NCI-H2196 (cell line): Measurements from ENCODE around the gene TMTC2.
"Not testable (repeated sequence)": the region's sequence is repeated elsewhere in the genome, so short reads cannot be mapped to it uniquely, and the experiment has no call there.

ENCODE experiments used
- DNase-seq: peaks from one replicate; lab custom pipeline; 2025; ENCODE audit not compliant: unreplicated experiment; lab: John Stamatoyannopoulos, UW

TMTC2 gene

GRCh38 chr12:82838827-82839226, 152.1 kb downstream of the TMTC2 start:
- DNase-seq = no peak

- no peak for DNase-seq
These were observed 153.1 kb downstream of the TMTC2 start for GRCh38 chr12:82839796-82840195.

- no peak for DNase-seq
These were observed 154.8 kb downstream of the TMTC2 start for GRCh38 chr12:82841487-82841904.

DNA sequence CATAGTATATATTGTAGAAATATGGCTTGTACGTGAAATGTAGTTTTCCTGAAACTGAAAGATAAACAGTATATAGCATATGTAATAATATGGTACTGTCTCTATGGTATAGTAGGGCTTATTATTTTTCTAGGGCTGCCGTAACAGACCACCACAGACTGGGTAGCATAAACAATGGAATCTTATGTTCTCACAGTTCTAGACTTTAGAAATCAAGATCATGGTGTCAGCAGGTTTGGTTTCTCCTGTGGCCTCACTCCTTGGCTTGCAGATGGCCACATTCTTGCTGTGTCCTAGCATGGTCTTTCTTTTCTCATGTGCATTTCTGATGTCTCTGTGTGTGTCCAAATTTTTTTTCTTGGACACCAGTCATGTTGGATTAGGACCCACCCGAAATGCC, 155.8 kb downstream of the TMTC2 start:
- no peak for DNase-seq

DNA sequence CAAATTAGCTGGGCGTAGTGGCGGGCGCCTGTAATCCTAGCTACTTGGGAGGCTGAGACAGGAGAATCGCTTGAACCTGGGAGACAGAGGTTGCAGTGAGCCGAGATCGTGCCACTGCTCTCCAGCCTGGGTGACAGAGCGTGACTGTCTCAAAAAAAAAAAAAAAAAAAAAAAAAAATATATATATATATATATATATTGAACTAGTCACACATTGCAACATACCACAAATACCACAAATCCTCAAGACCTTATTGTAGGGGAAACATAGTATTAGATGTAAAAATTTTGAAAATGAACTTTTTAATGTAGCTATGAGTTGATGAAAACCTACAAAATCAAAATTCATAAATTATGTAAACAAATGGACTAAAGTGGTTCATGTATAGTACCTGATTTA, 158.4 kb downstream of the TMTC2 start:
- not testable (repeated sequence) for DNase-seq

- no peak for DNase-seq
These were observed 162.1 kb downstream of the TMTC2 start for GRCh38 chr12:82848845-82849244.

- DNase-seq = no peak
These were observed 165.8 kb downstream of the TMTC2 start for GRCh38 chr12:82852529-82852928.

DNA sequence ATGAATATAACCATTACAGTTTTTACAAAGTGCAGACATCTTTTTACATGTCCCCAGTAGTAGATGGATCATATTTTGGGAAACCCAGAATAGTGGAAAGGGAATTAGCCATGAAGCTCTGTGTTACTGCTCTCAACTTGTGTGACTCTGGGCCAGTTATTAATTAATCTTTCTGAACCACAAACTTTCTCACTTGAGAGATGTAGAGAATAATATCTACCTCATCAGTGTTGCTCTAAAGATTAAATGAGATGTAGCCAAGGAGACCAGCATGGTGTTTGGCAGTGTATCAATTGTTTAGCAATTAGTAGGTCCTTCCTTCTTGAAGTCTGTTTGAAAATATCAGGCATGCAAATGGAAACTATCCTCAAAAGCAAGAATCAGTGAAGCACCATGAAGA, 169.2 kb downstream of the TMTC2 start:
- DNase-seq = no peak

- no peak for DNase-seq
These were observed 170.6 kb downstream of the TMTC2 start for GRCh38 chr12:82857276-82857675.

GRCh38 chr12:82857911-82858533, 171.3 kb downstream of the TMTC2 start:
- DNase-seq = no peak

DNA sequence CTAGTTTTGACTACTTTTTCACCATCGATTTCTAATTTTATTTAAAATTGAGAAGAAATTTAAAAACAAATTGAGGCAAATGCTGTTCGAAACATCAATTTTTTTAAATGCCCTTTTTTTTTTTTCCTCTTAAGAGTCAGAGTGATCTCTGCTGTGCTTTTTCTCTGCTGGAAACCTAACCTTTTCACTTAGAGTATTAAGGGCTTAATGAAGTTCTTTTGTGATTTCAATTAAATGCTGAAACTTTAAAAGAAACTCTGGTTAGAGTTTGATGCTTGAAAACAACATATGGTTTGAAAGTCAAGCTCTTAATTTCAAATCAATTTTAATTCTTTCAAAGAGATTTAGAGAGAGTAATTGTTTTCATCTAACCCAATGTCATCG, 171.8 kb downstream of the TMTC2 start:
- no peak for DNase-seq

GRCh38 chr12:82862069-82862841, 175.5 kb downstream of the TMTC2 start:
- DNase-seq = no peak

DNA sequence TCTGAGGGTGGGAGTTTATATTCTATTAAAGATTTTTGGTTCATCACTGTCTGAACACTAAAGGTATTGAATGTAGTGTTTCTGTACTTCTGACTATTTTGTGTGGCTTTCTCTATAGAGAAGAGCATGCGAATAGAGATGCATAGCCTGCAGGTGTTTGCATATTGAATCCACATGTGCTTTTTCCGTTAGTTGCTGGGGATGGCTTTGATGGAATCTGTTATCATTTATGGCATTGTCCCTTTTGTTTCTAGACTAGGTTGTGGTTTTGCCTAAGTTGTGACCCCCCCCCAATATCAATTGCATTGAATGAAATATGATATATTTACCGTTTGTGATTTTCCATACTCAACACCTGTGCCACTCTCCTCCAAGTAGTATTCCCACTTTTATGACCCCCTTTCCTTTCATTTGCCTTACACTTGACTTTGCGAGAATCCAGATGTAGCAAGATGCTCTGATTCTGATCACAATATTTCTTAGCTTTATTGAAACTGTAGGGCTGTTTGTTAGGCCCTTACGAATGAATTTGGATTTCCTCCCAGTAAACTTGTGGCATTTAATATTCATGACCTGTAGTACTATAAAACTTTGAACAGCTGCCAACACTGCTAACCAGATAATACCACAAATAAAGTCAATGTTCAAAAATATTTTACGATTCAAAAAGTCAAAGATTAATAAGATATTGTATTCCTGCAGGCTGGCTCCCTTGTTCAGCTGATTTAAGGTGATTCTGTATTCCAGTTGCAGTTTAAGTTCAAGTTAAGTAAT, 176.4 kb downstream of the TMTC2 start:
- DNase-seq = no peak

DNA sequence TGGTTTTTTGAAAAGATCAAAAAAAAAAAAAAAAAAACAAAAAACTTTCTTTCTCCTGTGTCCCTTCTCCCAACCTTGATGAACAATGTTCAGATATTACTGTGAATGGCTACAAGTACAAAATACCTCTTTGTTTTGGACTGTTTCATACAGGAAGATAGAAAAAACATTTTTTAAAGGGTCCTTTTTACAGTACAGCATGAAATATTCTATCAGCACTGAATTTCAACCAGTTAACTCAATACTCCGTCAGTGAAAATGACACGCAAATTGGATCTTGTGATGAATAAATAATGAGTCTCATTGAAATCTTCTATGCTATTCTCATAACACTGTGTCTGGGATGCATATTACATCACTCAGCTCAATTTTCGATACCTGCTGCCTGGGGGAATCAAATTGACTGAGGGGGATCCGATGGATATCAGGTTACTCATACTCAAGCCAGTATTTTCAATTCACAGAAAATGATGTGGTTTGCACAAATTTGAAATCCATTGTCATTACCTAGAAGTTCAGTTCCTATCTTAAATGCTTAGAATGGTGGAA, 179.6 kb downstream of the TMTC2 start:
- no peak for DNase-seq

DNA sequence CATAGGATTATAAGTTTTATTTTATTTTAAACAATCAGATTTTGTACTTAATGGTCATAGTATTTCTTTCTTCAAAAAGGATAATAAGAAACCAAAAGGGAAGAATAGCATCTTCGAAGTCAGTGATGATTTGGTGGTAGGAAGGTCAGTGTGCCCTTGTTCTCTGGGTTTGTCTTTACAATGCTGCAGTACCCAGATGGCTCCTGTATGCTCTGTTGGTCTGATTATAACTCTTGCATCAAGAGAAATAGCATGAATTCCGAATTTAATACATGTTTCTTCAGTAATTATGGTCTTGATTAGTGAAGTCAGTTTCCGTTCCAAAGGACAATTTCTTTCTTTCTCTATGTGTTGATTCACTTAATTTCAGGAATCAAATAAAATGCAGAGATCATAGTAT, 180.2 kb downstream of the TMTC2 start:
- no peak for DNase-seq

DNA sequence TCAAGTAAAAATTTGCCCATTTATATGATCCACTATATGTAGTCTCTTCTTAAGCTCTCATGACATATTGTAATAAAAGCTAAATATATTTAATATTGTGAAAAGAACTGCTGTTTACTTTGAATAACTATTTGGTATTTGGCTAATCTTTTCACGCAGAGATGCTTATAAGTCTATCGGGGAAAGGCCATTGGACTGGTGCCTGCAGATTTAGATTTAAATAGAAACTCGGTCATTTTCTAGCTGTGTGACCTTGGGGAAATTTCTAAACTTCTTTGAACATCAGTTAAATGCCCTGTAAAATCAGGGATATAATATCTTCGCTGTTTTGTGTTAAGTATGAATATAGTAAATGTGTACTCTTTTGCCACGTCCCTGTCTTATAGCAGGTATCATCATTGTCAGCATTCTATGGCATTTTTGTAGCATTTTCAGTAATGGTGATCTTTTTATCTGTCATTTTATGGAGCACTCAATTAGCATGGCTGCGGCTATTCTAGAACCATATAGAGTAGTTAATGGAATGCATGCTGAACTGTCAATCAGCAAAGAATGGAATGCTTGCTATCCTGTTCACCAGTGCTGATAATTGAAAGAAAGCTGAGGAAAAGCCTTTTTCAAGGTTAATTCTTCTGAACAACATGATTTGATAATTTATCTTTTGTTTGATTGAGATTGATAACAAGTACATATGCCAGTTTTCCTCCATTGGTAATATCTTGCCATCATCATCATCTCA, 181.2 kb downstream of the TMTC2 start:
- DNase-seq = no peak

DNA sequence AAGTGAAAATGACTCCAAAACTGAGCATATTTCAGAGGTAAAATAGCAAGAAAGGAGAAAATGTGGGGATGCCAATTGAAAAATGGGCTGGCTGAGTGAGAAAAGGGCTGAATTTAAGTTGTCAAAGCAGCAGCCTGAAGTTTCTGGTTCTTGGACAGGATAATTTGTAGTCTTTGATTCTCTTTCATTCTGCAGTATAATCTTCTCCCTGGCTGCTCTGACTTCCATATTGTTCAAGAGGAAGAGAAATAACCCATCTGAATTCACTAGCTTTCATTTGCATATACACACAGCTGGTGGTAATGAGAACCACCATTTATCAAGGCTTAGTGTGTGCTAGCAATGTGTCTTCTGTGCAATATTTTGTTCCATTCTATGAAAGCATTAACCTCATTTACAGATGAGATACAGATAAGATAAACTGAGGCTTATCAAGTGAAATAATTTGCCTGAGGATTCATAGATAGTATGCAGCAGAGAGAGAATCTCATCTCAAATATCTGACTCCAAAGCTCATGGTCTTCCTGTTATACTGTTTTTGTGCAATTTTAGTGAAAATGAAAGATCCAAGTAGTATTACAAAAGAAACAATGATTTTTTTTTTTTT, 184.2 kb downstream of the TMTC2 start:
- DNase-seq = no peak

DNA sequence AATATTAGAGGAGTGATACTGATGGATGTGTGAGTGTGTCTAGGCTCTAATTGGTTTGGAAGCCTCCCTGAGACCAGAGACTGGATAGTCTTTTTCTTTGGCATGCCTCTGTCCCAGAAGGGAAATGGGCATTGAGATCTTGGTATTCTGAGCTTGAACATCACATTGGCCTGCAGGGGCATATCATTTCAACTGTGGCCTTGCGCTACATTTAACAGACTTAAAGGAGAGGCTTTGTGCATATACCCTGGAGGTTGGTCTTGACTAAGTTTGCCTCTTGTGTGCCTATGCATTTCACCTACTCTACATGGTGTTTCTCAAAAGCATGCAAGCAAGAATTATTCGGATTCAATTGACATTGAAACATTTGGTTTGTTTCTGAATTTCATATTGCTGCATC, 185.4 kb downstream of the TMTC2 start:
- no peak for DNase-seq

GRCh38 chr12:82873309-82873708, 186.6 kb downstream of the TMTC2 start:
- DNase-seq = no peak

GRCh38 chr12:82873951-82874350, 187.2 kb downstream of the TMTC2 start:
- DNase-seq = no peak

- DNase-seq = no peak
These were observed 188.2 kb downstream of the TMTC2 start for GRCh38 chr12:82874945-82875344.
